Fibroblast of gingiva (primary cell): Measurements from ENCODE around the gene ARPC1B.
A peak's percentile ranks its signal among the peaks of the same experiment; 100 is the strongest.

ENCODE experiments used
- DNase-seq: peaks from one replicate; pipeline ENCODE4 v3.0.0-alpha.2; 2011; ENCODE audit warnings: low read depth

ARPC1B gene

GRCh38 chr7:99389772-99390171 lies 15.2 kb downstream of the ARPC1B start:
- DNase-seq = no peak

GRCh38 chr7:99390941-99391602 lies 16.5 kb downstream of the ARPC1B start:
- no peak for DNase-seq

DNA sequence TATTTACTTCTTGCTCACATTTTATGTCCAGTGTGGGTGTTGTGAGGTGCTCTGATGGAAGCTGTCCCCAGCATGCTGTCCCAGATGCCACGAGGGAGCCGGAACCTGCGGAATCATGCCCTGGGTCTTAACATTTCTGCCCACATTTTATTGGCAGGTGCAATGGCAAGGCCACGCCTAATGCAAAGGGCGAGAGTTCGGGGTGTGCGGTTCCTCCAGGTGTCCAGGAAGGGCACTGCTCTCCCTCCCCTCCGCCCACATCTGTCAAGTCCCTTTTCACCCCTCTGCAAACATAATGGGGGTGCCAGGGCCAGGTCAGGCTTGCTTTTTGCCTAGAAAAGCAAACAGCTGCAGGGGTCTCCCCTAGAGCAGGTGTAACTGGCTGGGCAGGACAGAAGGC lies 17.5 kb downstream of the ARPC1B start:
- no peak for DNase-seq

DNA sequence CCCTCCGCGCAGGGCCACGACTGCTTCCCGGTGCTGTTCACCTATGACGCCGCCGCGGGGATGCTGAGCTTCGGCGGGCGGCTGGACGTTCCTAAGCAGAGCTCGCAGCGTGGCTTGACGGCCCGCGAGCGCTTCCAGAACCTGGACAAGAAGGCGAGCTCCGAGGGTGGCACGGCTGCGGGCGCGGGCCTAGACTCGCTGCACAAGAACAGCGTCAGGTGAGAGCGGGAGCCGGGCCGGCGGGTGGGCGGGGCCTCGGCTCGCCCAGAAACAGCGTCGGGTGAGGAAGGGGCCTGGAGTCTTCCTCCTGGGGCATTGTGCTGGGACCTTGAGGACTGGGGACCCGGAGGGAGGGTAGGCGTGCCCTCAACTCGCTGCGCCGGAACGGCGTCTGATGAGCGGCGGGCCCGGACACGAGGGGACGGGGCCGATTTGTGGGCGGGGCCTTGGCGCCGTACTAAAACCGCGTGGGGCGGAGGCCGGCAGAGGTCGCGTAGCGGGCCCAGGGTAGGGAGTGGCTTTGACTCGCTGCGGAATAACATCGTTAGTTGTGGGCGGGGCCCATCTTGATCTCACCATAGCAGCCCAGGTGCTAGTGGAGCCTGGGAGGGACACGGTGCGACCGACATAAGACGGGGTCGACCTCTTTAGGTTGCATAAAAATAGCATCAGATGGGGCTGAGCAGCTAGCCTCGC lies 18.3 kb downstream of the ARPC1B start:
- DNase-seq = peak; percentile 40

DNA sequence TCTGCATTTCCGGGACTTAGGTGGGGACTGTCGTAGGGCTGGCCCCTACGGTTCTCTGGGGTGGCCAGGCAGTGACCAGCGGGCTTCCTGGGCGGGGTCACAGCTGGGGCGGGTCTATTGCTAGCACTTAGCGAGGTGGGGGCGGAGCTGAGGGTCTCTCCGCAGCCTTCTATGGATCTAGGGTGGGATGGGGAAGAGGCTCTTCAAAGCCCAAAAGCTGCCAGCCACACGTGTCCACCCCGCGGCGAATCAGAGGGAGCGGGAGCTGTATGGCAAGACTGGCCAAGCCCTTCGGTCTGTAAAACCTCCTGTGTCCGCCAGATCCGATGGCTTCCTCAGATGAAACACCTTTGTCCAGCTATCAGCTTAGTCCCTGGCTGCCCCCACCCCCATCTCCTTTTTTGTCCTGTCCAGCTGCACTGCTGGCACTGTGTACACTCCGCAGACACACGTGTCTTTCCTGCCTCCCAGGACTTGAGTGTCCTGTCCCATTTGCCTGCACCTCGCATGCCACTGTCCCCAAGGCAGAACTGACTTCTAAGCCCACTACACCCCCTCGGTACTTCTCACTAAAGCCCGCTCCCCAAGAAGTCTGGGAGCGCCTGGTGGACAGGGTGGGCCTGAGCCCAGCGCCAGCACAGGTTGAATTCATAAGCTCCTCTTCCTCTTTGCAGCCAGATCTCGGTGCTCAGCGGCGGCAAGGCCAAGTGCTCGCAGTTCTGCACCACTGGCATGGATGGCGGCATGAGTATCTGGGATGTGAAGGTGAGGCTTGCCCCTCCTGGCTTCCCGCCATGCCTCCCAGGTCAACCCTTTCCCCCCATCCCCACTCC lies 19.0 kb downstream of the ARPC1B start:
- no peak for DNase-seq

DNA sequence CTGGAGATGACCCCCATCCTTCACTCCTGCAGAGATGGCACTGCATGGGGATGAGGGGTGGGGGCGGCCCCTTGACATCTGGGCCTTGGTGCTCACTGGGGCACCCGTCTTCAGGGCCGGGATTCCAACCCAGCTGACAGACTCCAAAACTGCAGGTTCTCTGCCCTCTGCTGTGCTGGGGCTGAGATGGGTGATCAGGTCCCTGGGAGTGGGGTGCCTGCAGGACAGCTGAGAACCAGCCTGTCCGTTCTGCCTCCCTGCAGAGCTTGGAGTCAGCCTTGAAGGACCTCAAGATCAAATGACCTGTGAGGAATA lies 19.6 kb downstream of the ARPC1B start:
- no peak for DNase-seq

GRCh38 chr7:99395616-99396327 lies 21.2 kb downstream of the ARPC1B start:
- DNase-seq = no peak

DNA sequence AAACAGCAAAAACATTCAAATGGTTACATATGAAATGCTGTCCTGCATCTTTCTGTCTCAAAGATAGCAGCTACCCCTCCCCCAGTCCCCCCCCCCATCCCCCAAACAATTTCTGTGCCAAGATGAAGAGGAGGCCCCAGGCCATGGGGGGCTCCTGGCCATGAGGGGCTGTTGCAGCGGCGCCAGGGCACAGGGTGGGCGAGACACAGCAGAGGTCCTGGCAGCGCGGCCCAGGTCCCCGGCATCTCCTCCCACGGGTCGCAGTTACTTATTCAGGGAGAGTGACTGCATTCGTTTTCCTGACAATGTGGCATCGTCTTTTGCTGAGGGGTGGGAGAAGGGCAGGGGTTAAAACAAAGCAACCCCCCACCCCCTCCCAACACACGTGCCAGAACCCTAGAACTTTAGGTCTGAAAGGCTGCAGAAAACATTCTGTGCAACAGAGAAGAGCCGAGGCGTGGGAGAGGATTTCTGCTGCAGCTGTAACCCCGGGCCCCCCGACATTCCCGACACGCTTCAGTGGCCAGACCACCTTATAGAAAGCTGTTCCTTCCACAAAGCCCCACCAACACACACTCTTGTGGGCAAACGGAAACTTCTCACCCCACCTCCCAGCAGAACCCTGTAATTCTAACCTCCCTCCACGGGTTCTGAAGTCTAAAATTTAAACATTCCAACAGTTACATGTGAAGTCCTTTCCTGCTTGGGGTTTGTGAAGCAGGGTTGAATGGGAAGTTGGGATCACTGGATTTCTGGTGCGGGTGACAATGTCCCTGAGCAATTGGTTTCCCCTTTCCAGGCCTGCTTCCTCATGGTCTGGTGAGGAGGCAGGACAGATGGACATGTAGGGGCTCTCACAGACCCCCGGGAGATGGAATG lies 22.1 kb downstream of the ARPC1B start:
- DNase-seq = no peak

- DNase-seq = no peak
Measured at GRCh38 chr7:99397297-99397983, 22.9 kb downstream of the ARPC1B start.

- DNase-seq = no peak
Measured at GRCh38 chr7:99398891-99399445, 24.4 kb downstream of the ARPC1B start.

- no peak for DNase-seq
Measured at GRCh38 chr7:99399597-99399996, 25.1 kb downstream of the ARPC1B start.

DNA sequence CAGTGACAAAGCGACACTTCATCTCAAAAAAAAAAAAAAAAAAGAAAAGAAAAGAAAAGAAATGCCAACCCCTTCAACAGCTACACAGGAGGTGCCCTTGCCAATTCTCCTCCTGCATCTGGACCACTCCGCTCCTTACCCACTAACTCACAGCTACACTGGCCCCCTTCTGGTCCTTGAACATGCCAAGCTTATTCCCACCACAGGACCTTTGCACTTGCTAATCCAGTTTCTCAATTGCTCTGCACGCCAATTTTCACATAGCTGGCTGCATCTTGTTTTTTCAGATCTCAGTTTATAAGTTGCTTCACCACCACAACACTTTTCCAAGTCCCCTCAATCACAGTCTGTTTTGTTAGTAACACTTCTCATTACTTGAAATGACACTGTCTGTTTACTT lies 28.3 kb downstream of the ARPC1B start:
- DNase-seq = no peak

GRCh38 chr7:99403764-99404163 lies 29.2 kb downstream of the ARPC1B start:
- no peak for DNase-seq

DNA sequence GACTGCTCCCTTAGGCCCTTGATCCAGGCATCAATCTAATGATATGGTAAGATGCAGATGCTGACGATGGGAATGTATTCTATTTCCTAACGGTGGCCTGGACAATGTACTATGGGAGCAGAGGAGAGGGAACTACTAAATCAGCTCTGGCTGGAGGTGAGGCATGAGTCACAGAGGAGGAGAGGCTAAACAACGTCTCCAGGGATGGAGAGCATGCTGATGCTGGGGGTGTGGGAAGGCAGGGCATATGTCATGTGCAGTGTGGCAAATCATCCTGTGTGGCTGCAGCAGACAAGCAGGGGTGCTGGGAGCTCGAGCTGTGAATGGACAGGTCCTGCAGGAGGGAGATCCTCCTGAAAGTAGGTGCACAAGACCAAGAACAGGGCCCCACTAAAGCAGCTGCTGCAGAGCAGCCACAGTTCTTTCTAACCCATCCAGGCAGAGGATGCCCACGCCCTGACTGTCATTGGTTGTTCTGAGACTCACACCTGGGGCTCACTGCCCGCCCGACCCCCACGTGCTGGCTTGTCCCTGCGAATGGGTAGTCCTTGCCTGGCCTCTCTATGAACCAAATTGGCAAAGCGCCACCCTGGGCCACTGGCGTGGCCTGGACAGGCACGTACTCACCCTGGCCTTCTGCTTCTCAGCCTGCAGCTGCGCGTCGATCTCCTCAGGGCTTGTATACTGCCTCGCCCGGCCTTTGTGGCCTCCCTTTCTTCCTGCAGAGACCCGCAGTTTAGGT lies 29.9 kb downstream of the ARPC1B start:
- no peak for DNase-seq

- no peak for DNase-seq
Measured at GRCh38 chr7:99404977-99405320, 30.4 kb downstream of the ARPC1B start.

GRCh38 chr7:99406557-99406956 lies 32.0 kb downstream of the ARPC1B start:
- no peak for DNase-seq

DNA sequence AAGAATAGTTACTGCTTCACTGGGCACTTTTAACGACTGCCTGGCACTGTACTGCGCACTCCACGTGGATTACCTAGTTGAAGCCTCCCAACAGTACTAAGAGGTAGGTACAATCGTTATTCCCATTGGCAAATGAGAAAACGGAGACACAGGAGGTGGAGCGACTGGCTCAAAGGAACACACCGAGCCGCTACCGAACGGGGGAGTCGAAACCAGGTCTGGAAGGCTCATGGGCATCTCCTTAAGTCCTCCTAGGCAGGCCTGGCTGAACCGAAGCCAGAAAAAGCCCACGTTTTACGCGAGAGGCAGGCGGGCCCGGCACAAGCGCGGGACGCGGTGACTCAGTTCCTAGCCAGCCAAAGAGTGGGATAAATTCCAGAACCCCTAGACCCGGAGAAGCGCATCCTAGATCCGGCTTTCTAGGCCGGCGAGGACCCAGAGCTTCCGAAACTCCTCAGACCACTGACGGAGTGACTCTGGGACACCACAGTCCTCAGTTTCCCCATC lies 33.4 kb downstream of the ARPC1B start:
- DNase-seq = peak; percentile 64

DNA sequence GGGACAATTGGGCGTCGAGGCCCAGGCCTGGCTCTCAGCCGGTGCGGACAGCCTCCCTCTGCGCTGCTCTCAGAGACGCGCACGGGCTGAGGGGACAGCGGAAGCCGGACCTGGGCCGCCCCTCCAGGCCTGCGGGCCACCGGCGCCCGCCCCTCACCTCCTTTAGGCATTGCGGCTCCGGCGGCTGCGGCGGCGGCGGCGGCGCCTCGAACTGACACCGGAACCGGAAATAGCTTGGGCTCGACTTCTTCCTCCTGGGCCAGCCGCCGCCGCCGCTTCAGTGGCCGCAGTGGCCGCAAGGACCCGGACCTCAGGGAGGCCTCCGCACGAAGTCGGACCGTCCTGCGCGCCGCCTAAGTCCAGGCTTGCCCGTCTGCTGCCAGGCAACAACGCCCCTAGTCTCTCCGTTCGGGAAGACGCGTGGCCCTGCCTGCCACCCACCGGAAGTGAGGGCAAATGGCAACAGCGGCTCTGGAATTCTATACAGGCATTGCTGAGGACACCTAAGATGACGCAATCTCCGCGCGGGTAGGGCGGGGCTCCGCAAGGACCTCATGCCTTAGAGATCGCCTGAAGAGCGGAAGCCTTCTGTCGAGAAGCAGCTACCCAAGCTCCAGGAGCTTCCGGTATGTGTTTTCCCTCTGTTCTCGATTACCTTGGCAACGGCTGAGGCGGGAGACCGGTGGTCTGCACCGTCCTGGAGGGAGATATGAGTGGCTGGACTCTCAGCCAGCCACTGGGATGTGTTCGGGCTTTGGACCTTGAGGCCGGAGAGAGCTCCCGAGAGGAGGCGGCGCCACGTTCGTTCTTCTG lies 34.1 kb downstream of the ARPC1B start, which contains the start of the genes BUD31 and PDAP1:
TSS of gene BUD31 (plus strand) at position 591 of the 813 bp plus-strand sequence. CDS start 2,124 bp downstream, outside the sequence.
TSS of gene PDAP1 (minus strand) at position 219 of the 813 bp plus-strand sequence. CDS start at position 170, 49 bp downstream.
- peak; percentile 95 for DNase-seq

DNA sequence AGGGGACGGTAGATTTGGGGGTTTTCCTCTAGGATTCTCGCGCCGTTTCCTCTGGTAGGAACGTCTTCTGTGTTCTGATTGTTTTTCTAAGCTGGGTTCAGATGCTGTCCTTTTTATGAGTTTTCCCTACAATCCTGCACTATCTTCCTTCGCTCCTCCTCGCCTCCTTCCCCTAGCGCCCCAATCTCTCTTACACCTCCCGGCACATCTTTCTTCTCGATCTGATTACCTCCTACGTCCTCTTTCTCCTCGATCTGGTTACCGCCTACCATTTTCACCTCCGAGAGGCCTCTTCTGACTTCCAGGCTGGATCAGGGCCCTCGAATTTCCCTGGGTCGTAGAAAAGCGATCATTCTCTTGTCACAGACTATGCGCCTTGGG lies 34.7 kb downstream of the ARPC1B start:
- no peak for DNase-seq
